Common myeloid progenitor, CD34-positive (primary cell): ENCODE results near the gene PLEKHS1.

ENCODE experiments used
- CTCF ChIA-PET: fragments of 350-600 bp; sonication (Branson Sonifier 250); formaldehyde crosslinking; loops from one replicate; lab custom pipeline; 2021; ENCODE audit warnings: antibody characterized with exemption; lab: Charles Lee
- POLR2A ChIA-PET: fragments of 350-600 bp; sonication (Branson Sonifier 250); formaldehyde crosslinking; loops from one replicate; lab custom pipeline; 2021; ENCODE audit warnings: antibody characterized with exemption; lab: Charles Lee
- DNase-seq, 3 donors: peaks; one replicate each; pipeline versions ENCODE4 v3.0.0 to v3.0.0-alpha.2; 2013
- H3K27ac ChIP-seq, 2 experiments: 1 replicate in 1 of 2; 2 replicates in 1 of 2; pipeline ENCODE4 v1.7.0; 2013; ENCODE audit warnings: inconsistent platforms in 2 of 2, low read length in 2 of 2, mild to moderate bottlenecking in 2 of 2, low read depth in 1 of 2, moderate library complexity in 1 of 2; ENCODE audit not compliant: severe bottlenecking in 2 of 2, insufficient read depth in 1 of 2, poor library complexity in 1 of 2
- H3K27me3 ChIP-seq, 5 experiments: replicated peaks in 2 of 5; 1 replicate in 3 of 5; 2 replicates in 2 of 5; pipeline versions ENCODE4 v1.6.1 to v1.7.0; 2013; ENCODE audit warnings: low read length in 4 of 5, mild to moderate bottlenecking in 2 of 5, moderate library complexity in 2 of 5, inconsistent platforms in 1 of 5; ENCODE audit not compliant: insufficient read depth in 5 of 5, control insufficient read depth in 4 of 5
- H3K36me3 ChIP-seq, 4 experiments: 1 replicate in 2 of 4; 2 replicates in 2 of 4; pipeline versions ENCODE4 v1.6.1 to v1.7.0; 2013; ENCODE audit warnings: low read length in 3 of 4, control low read depth in 1 of 4, mild to moderate bottlenecking in 1 of 4; ENCODE audit not compliant: control insufficient read depth in 4 of 4, insufficient read depth in 4 of 4
- H3K4me1 ChIP-seq, 4 experiments: 1 replicate in 3 of 4; 2 replicates in 1 of 4; pipeline versions ENCODE4 v1.6.1 to v1.7.1; 2013; ENCODE audit warnings: low read length in 3 of 4, mild to moderate bottlenecking in 3 of 4, control low read depth in 1 of 4, inconsistent platforms in 1 of 4, moderate library complexity in 1 of 4; ENCODE audit not compliant: control insufficient read depth in 4 of 4, insufficient read depth in 4 of 4; ENCODE audit errors: control extremely low read depth in 1 of 4
- H3K4me3 ChIP-seq, 7 experiments: 1 replicate in 4 of 7; 2 replicates in 3 of 7; pipeline versions ENCODE4 v1.5.1 to v1.7.0; 2013; ENCODE audit warnings: mild to moderate bottlenecking in 7 of 7, low read length in 6 of 7, moderate library complexity in 6 of 7, inconsistent platforms in 2 of 7, low read depth in 2 of 7, control low read depth in 1 of 7; ENCODE audit not compliant: insufficient read depth in 4 of 7, control insufficient read depth in 1 of 7; ENCODE audit errors: extremely low read depth in 1 of 7
- H3K9me3 ChIP-seq, 5 experiments: 1 replicate in 4 of 5; 2 replicates in 1 of 5; pipeline versions ENCODE4 v1.6.1 to v1.7.1; 2013; ENCODE audit warnings: low read length in 4 of 5, mild to moderate bottlenecking in 2 of 5, inconsistent platforms in 1 of 5, low read depth in 1 of 5, moderate library complexity in 1 of 5; ENCODE audit not compliant: control insufficient read depth in 4 of 5, insufficient read depth in 2 of 5; ENCODE audit errors: control extremely low read depth in 1 of 5
- WGBS: methylation state at CpG from one replicate; pipeline ENCODE4 v1.1.5; 2013; ENCODE audit not compliant: insufficient coverage; 5-methylcytosine and 5-hydroxymethylcytosine counted together

PLEKHS1 gene

GRCh38 chr10:113753020-113753692 lies 1.7 kb downstream of the PLEKHS1 start:
- H3K4me1 ChIP-seq: peaks cover 0 to 6% (median 0%) of the 10 kb centered on the region in 4 experiments
- H3K9me3 ChIP-seq: no peaks in the 10 kb centered on the region
- CTCF ChIA-PET: interaction anchor here (1.2 to 1.8 kb wide), 2 partner anchors 29 to 46 kb away, joined by 4 to 5 read pairs; no protein-coding TSS in a partner anchor
- no peaks in the 10 kb centered on the region for H3K27me3 ChIP-seq
- no peak overlapping the region for H3K4me3 ChIP-seq
- no peaks in the 10 kb centered on the region for H3K36me3 ChIP-seq
- POLR2A ChIA-PET: no interaction called here
- H3K27ac ChIP-seq: no peak overlapping the region
- WGBS: 27% methylated on average over 8 of the region's 9 CpGs
- peak; percentile 8 to 47 (median 42) for DNase-seq

DNA sequence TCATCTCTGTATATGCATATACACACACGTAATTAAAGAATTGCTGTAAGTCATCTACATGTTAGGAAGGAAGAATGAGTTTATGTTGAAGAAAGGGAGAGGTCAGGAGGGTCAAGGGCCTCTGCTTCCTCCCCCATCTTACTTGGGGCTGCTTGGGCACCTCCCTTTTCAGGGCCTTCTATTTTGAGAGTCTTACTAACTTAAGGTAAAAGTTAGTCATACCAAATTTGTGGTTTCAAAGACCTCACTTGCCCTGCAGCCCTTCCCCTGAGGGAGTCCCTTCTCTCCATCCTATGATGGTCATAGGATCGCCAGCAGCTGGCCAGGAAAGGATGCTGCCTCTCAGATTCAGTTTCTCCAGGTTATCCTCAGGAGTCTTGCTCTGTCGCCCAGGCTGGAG lies 2.6 kb downstream of the PLEKHS1 start:
- H3K9me3 ChIP-seq: no peaks in the 10 kb centered on the region
- WGBS: 100% methylated on average over 2 of the region's 3 CpGs
- ChIA-PET POLR2A (no interaction called here), CTCF (interaction anchor here (1.2 kb wide), 1 partner anchor 45 kb away, joined by 5 read pairs; no protein-coding TSS in a partner anchor)
- H3K4me3 ChIP-seq: no peak overlapping the region
- no peak for DNase-seq
- no peaks in the 10 kb centered on the region for H3K27me3 ChIP-seq
- H3K27ac ChIP-seq: no peak overlapping the region
- H3K36me3 ChIP-seq: no peaks in the 10 kb centered on the region
- peaks cover 0 to 6% (median 0%) of the 10 kb centered on the region in 4 experiments for H3K4me1 ChIP-seq

GRCh38 chr10:113754768-113755167 lies 3.3 kb downstream of the PLEKHS1 start:
- POLR2A ChIA-PET: no interaction called here
- WGBS: 92% methylated on average over 8 of the region's 9 CpGs

DNA sequence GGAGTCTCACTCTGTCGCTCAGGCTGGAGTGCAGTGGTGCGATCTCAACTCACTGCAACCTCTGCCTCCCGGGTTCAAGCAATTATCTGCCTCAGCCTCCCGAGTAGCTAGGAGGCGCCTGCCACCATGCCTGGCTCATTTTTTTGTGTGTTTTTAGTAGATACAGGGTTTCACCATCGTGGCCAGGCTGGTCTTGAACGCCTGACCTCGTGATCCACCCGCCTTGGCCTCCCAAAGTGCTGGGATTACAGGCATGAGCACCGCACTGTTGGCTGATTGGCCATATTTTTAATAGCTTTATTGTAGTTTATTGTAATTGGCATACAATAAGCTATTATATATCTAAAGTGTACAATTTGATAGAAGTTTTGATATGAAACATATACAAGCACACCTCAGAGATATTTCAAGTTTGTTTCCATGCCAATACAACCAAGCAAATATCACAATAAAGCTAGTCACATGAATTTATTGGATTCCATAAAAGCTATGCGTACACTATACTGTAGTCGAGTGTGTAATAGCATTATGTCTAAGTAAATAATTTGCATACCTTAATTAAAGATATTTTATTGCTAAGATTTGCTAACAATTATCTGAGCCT lies 5.6 kb downstream of the PLEKHS1 start:
- ChIA-PET CTCF (interaction anchor here (0.9 to 1.4 kb wide), 3 partner anchors 13 to 547 kb away, joined by 3 read pairs; no protein-coding TSS in a partner anchor), POLR2A (no interaction called here)
- H3K4me3 ChIP-seq: no peak overlapping the region
- H3K4me1 ChIP-seq: peaks cover 0 to 6% (median 0%) of the 10 kb centered on the region in 4 experiments
- peaks cover 0 to 1% (median 0%) of the 10 kb centered on the region in 5 experiments for H3K9me3 ChIP-seq
- no peak overlapping the region for H3K27ac ChIP-seq
- H3K27me3 ChIP-seq: no peaks in the 10 kb centered on the region
- WGBS: 100% methylated on average over 3 of the region's 12 CpGs
- DNase-seq: no peak
- H3K36me3 ChIP-seq: no peaks in the 10 kb centered on the region

More at GRCh38 chr10:113754768-113755167, 3.3 kb downstream of the PLEKHS1 start:
- no peaks in the 10 kb centered on the region for H3K9me3 ChIP-seq
- CTCF ChIA-PET: no interaction called here
- H3K36me3 ChIP-seq: no peaks in the 10 kb centered on the region
- no peak for DNase-seq
- H3K27ac ChIP-seq: no peak overlapping the region
- peaks cover 0 to 6% (median 0%) of the 10 kb centered on the region in 4 experiments for H3K4me1 ChIP-seq
- H3K4me3 ChIP-seq: no peak overlapping the region
- no peaks in the 10 kb centered on the region for H3K27me3 ChIP-seq

- no peaks in the 10 kb centered on the region for H3K36me3 ChIP-seq
- no peak overlapping the region for H3K27ac ChIP-seq
- no CpG with 5 or more reads among the region's 1 CpG for WGBS
- ChIA-PET CTCF (no interaction called here), POLR2A (no interaction called here)
- H3K4me3 ChIP-seq: no peak overlapping the region
- H3K9me3 ChIP-seq: peaks cover 0 to 11% (median 0%) of the 10 kb centered on the region in 5 experiments
- H3K4me1 ChIP-seq: no peaks in the 10 kb centered on the region
- H3K27me3 ChIP-seq: no peaks in the 10 kb centered on the region
- DNase-seq: no peak
Observed at GRCh38 chr10:113762083-113762482, 10.6 kb downstream of the PLEKHS1 start.

DNA sequence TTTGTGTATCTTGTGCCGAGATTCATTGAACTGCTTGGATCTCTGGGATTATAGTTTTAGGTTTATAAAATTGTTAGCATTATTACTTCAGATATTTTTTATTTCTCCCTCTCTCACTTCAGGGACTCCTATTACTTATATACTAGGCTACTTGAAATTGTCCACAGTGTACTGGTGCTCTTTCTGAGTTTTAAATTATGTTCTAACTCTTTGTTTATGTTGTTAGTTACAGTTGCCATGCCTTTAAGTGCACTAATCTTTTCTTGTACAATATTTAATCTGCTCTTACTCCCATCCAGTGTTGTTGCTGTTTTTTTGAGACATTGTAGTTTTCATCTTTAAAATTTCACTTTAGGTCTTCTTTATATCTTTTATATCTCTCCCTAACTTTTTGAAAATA lies 13.1 kb downstream of the PLEKHS1 start:
- WGBS: no CpG with 5 or more reads among the region's 1 CpG
- ChIA-PET POLR2A (no interaction called here), CTCF (no interaction called here)
- H3K9me3 ChIP-seq: peaks cover 0 to 11% (median 0%) of the 10 kb centered on the region in 5 experiments
- no peaks in the 10 kb centered on the region for H3K4me1 ChIP-seq
- H3K27ac ChIP-seq: no peak overlapping the region
- peaks cover 0 to 3% (median 0%) of the 10 kb centered on the region in 5 experiments for H3K27me3 ChIP-seq
- H3K4me3 ChIP-seq: no peak overlapping the region
- peak in 1 of 3 donors; percentile 27 for DNase-seq
- H3K36me3 ChIP-seq: no peaks in the 10 kb centered on the region

DNA sequence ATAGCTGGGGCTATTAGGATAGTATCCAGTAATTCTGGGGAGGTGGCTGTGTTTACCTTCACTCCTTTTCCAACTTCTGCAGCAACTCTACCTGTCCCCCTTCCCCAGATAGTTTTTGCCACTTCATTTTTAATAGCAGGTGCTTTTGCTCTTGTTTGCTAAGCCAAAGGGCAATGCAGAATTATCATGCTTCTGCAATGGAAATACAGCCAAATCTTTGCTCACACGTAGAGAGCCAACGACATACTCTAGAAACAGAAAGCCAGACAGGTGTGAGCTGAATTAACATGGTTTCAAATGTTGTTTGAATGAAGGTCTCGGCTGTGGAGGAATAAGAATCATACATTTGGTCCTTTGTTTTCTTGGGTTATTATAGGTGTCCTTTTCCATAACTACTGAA lies 14.4 kb downstream of the PLEKHS1 start:
- Histone ChIP-seq H3K27ac (no peak overlapping the region), H3K27me3 (peaks cover 0 to 3% (median 0%) of the 10 kb centered on the region in 5 experiments), H3K4me3 (no peak overlapping the region), H3K36me3 (no peaks in the 10 kb centered on the region), H3K9me3 (peaks cover 0 to 11% (median 0%) of the 10 kb centered on the region in 5 experiments), H3K4me1 (no peaks in the 10 kb centered on the region)
- ChIA-PET POLR2A (no interaction called here), CTCF (no interaction called here)
- WGBS: 94% methylated on average over 3 of the region's 3 CpGs
- DNase-seq: no peak
